ENCODE data around the gene ZC3H14.

ZC3H14 gene

GRCh38 chr14:88632512-88632911 is 69.7 kb downstream of the ZC3H14 start:
- H3K27me3 ChIP-seq (replicated peaks; ENCODE audit: control insufficient read depth, insufficient read depth, low read length) = no peaks in the 10 kb centered on the region
- H3K4me1 ChIP-seq (ENCODE audit: control insufficient read depth, insufficient read depth, low read length) = peaks cover 5% of the 10 kb centered on the region
- no peaks in the 10 kb centered on the region for H3K36me3 ChIP-seq (ENCODE audit: control insufficient read depth, insufficient read depth, low read length, severe bottlenecking)
- H3K4me3 ChIP-seq (ENCODE audit: low read length) = no peak overlapping the region
- DNase-seq (ENCODE audit: low read depth) = no peak
- no peaks in the 10 kb centered on the region for H3K9me3 ChIP-seq (ENCODE audit: control insufficient read depth, low read length)
- H3K9ac ChIP-seq (ENCODE audit: low read length) = no peak overlapping the region

GRCh38 chr14:88639221-88639620 is 76.4 kb downstream of the ZC3H14 start:
- H3K4me3 ChIP-seq (ENCODE audit: low read length) = no peak overlapping the region

GRCh38 chr14:88660056-88660455 is 97.2 kb downstream of the ZC3H14 start:
- peak; percentile 10 for DNase-seq (ENCODE audit: low read depth)

More at GRCh38 chr14:88639221-88639620, 76.4 kb downstream of the ZC3H14 start:
- no peaks in the 10 kb centered on the region for H3K4me1 ChIP-seq (ENCODE audit: control insufficient read depth, insufficient read depth, low read length)
- DNase-seq (ENCODE audit: low read depth) = no peak
- H3K27me3 ChIP-seq (replicated peaks; ENCODE audit: control insufficient read depth, insufficient read depth, low read length) = no peaks in the 10 kb centered on the region
- peaks cover 17% of the 10 kb centered on the region for H3K9me3 ChIP-seq (ENCODE audit: control insufficient read depth, low read length)
- no peaks in the 10 kb centered on the region for H3K36me3 ChIP-seq (ENCODE audit: control insufficient read depth, insufficient read depth, low read length, severe bottlenecking)
- no peak overlapping the region for H3K9ac ChIP-seq (ENCODE audit: low read length)

GRCh38 chr14:88667555-88668273 is 104.9 kb downstream of the ZC3H14 start:
- Histone ChIP-seq H3K9ac (ENCODE audit: low read length) (no peak overlapping the region), H3K4me1 (ENCODE audit: control insufficient read depth, insufficient read depth, low read length) (peaks cover 6% of the 10 kb centered on the region), H3K9me3 (ENCODE audit: control insufficient read depth, low read length) (peaks cover 6% of the 10 kb centered on the region), H3K27me3 (replicated peaks; ENCODE audit: control insufficient read depth, insufficient read depth, low read length) (peaks cover 6% of the 10 kb centered on the region), H3K36me3 (ENCODE audit: control insufficient read depth, insufficient read depth, low read length, severe bottlenecking) (no peaks in the 10 kb centered on the region), H3K4me3 (ENCODE audit: low read length) (no peak overlapping the region)
- peak; percentile 90 for DNase-seq (ENCODE audit: low read depth)

More at GRCh38 chr14:88660056-88660455, 97.2 kb downstream of the ZC3H14 start:
- Histone ChIP-seq H3K9ac (ENCODE audit: low read length) (no peak overlapping the region), H3K4me1 (ENCODE audit: control insufficient read depth, insufficient read depth, low read length) (no peaks in the 10 kb centered on the region), H3K27me3 (replicated peaks; ENCODE audit: control insufficient read depth, insufficient read depth, low read length) (no peaks in the 10 kb centered on the region), H3K4me3 (ENCODE audit: low read length) (no peak overlapping the region), H3K9me3 (ENCODE audit: control insufficient read depth, low read length) (no peaks in the 10 kb centered on the region), H3K36me3 (ENCODE audit: control insufficient read depth, insufficient read depth, low read length, severe bottlenecking) (no peaks in the 10 kb centered on the region)

GRCh38 chr14:88668448-88669116 is 105.7 kb downstream of the ZC3H14 start:
- no peak overlapping the region for H3K4me3 ChIP-seq (ENCODE audit: low read length)
- H3K4me1 ChIP-seq (ENCODE audit: control insufficient read depth, insufficient read depth, low read length) = peaks cover 6% of the 10 kb centered on the region
- H3K9me3 ChIP-seq (ENCODE audit: control insufficient read depth, low read length) = peaks cover 6% of the 10 kb centered on the region
- H3K9ac ChIP-seq (ENCODE audit: low read length) = no peak overlapping the region
- H3K27me3 ChIP-seq (replicated peaks; ENCODE audit: control insufficient read depth, insufficient read depth, low read length) = peaks cover 6% of the 10 kb centered on the region
- no peak for DNase-seq (ENCODE audit: low read depth)
- no peaks in the 10 kb centered on the region for H3K36me3 ChIP-seq (ENCODE audit: control insufficient read depth, insufficient read depth, low read length, severe bottlenecking)

- no peak overlapping the region for H3K9ac ChIP-seq (ENCODE audit: low read length)
- no peaks in the 10 kb centered on the region for H3K36me3 ChIP-seq (ENCODE audit: control insufficient read depth, insufficient read depth, low read length, severe bottlenecking)
- DNase-seq (ENCODE audit: low read depth) = no peak
- H3K4me1 ChIP-seq (ENCODE audit: control insufficient read depth, insufficient read depth, low read length) = peaks cover 6% of the 10 kb centered on the region
- peaks cover 6% of the 10 kb centered on the region for H3K9me3 ChIP-seq (ENCODE audit: control insufficient read depth, low read length)
- H3K27me3 ChIP-seq (replicated peaks; ENCODE audit: control insufficient read depth, insufficient read depth, low read length) = peaks cover 6% of the 10 kb centered on the region
- no peak overlapping the region for H3K4me3 ChIP-seq (ENCODE audit: low read length)
These were observed 106.5 kb downstream of the ZC3H14 start for GRCh38 chr14:88669346-88669745.

Measured in adipocyte (in vitro differentiated cells).